H1 (cell line): Measurements from ENCODE around the gene SLC25A48. TPM values are rescaled to one million over a fixed set of nuclear protein-coding genes. Genes with fewer than 3 reads are reported as not detected.
A peak's percentile ranks its signal among the peaks of the same experiment; 100 is the strongest.

Experiments used
- CTCF ChIA-PET: fragments of 300-600 bp; sonication (Branson Sonifier 250); formaldehyde crosslinking; loops from one replicate; lab custom pipeline; 2021; ENCODE audit not compliant: partially characterized antibody; lab: Charles Lee
- POLR2A ChIA-PET: fragments of 300-600 bp; sonication (Branson Sonifier 250); formaldehyde crosslinking; loops from one replicate; lab custom pipeline; 2021; ENCODE audit warnings: inconsistent platforms; ENCODE audit not compliant: partially characterized antibody; lab: Charles Lee
- DNase-seq, 2 experiments: peaks; one replicate each; pipeline versions ENCODE4 v3.0.0 to v3.0.0-alpha.2; 2010 to 2022; ENCODE audit warnings: low spot score in 2 of 2, low read depth in 1 of 2, mixed read lengths in 1 of 2
- FAIRE-seq: peaks from 2 replicates; lab custom pipeline; 2011; peaks lifted over from hg19 to GRCh38; lab: Jason Lieb, UNC
- H2AFZ ChIP-seq: 2 replicates; pipeline ENCODE4 v1.8.1; 2012; ENCODE audit warnings: low read length, inconsistent platforms
- H2AK5ac ChIP-seq: 2 replicates; pipeline ENCODE4 v1.6.1; 2013; ENCODE audit warnings: low read depth, low read length
- H2BK120ac ChIP-seq: replicated peaks from 2 replicates; pipeline ENCODE3; 2013; ENCODE audit warnings: low read depth, low read length, inconsistent platforms
- H2BK12ac ChIP-seq: 2 replicates; pipeline ENCODE4 v1.6.1; 2013; ENCODE audit warnings: low read depth, low read length
- H2BK15ac ChIP-seq: 2 replicates; pipeline ENCODE4 v1.6.1; 2013; ENCODE audit warnings: low read length
- H2BK20ac ChIP-seq: 2 replicates; pipeline ENCODE4 v1.6.1; 2013; ENCODE audit warnings: low read length
- H2BK5ac ChIP-seq: 2 replicates; pipeline ENCODE4 v1.6.1; 2013; ENCODE audit warnings: low read depth, low read length
- H3K14ac ChIP-seq: 2 replicates; pipeline ENCODE4 v1.6.1; 2013; ENCODE audit warnings: inconsistent platforms; ENCODE audit not compliant: insufficient read length
- H3K18ac ChIP-seq: 2 replicates; pipeline ENCODE4 v1.6.1; 2013; ENCODE audit warnings: low read length; ENCODE audit errors: extremely low read depth
- H3K23ac ChIP-seq: 2 replicates; pipeline ENCODE4 v1.6.1; 2013; ENCODE audit warnings: inconsistent platforms; ENCODE audit not compliant: insufficient read length
- H3K23me2 ChIP-seq: 2 replicates; pipeline ENCODE4 v1.6.1; 2013; ENCODE audit warnings: low read depth, low read length
- H3K27ac ChIP-seq: 2 replicates; pipeline ENCODE4 v1.6.1; 2011; ENCODE audit warnings: low read depth, low read length, inconsistent platforms
- H3K27me3 ChIP-seq, 4 experiments: replicated peaks in 1 of 4; 1 replicate in 1 of 4; 2 replicates in 3 of 4; pipeline versions ENCODE4 v1.6.1 to v1.8.1; 2011 to 2013; ENCODE audit warnings: low read length in 3 of 4, mild to moderate bottlenecking in 3 of 4, inconsistent platforms in 2 of 4, mixed read lengths in 2 of 4, moderate library complexity in 1 of 4; ENCODE audit not compliant: control insufficient read depth in 3 of 4, insufficient read depth in 3 of 4; ENCODE audit errors: extremely low read depth in 1 of 4
- H3K36me3 ChIP-seq, 4 experiments: 2 replicates each; pipeline versions ENCODE4 v1.6.1 to v1.8.1; 2011 to 2013; ENCODE audit warnings: mild to moderate bottlenecking in 4 of 4, low read length in 3 of 4, moderate library complexity in 2 of 4, control low read depth in 1 of 4, inconsistent platforms in 1 of 4; ENCODE audit not compliant: insufficient read depth in 4 of 4, control insufficient read depth in 2 of 4
- H3K4ac ChIP-seq: replicated peaks from 2 replicates; pipeline ENCODE3; 2013; ENCODE audit warnings: low read length, low read depth, mixed read lengths, inconsistent platforms; ENCODE audit not compliant: insufficient read length
- H3K4me1 ChIP-seq, 4 experiments: replicated peaks in 1 of 4; 1 replicate in 1 of 4; 2 replicates in 3 of 4; pipeline versions ENCODE4 v1.6.1 to v1.8.1; 2011 to 2013; ENCODE audit warnings: low read length in 3 of 4, inconsistent platforms in 2 of 4, mixed read lengths in 1 of 4; ENCODE audit not compliant: insufficient read depth in 4 of 4, control insufficient read depth in 3 of 4
- H3K4me2 ChIP-seq, 2 experiments: 2 replicates each; pipeline versions ENCODE4 v1.6.1 to v1.8.1; 2011 to 2013; ENCODE audit warnings: low read depth in 2 of 2, low read length in 2 of 2, control low read depth in 1 of 2, inconsistent platforms in 1 of 2, mild to moderate bottlenecking in 1 of 2; ENCODE audit not compliant: insufficient read depth in 1 of 2
- H3K4me3 ChIP-seq, 4 experiments: fragments of 200-600, 300-600 bp in 1 of 4; sonication (generic), shearing (Covaris generic), sonication (Bioruptor Twin) in 1 of 4; 2 replicates each; pipeline versions ENCODE4 v1.5.1 to v1.8.1; 2011 to 2016; ENCODE audit warnings: low read length in 4 of 4, low read depth in 3 of 4, control low read depth in 2 of 4, inconsistent platforms in 2 of 4, mild to moderate bottlenecking in 2 of 4, mixed read lengths in 1 of 4, moderate library complexity in 1 of 4; ENCODE audit not compliant: insufficient read depth in 2 of 4; ENCODE audit errors: extremely low read depth in 1 of 4
- H3K56ac ChIP-seq: replicated peaks from 2 replicates; pipeline ENCODE3; 2013; ENCODE audit warnings: low read depth, mild to moderate bottlenecking, mixed read lengths, low read length, inconsistent platforms; ENCODE audit not compliant: insufficient read length
- H3K79me1 ChIP-seq: 2 replicates; pipeline ENCODE4 v1.6.1; 2013; ENCODE audit warnings: low read depth, low read length, control low read depth
- H3K79me2 ChIP-seq, 2 experiments: 2 replicates each; pipeline versions ENCODE4 v1.6.1 to v1.8.1; 2012 to 2013; ENCODE audit warnings: low read length in 2 of 2, mild to moderate bottlenecking in 2 of 2, inconsistent platforms in 1 of 2; ENCODE audit not compliant: insufficient read depth in 2 of 2, control insufficient read depth in 1 of 2
- H3K9ac ChIP-seq, 4 experiments: replicated peaks in 1 of 4; 1 replicate in 1 of 4; 2 replicates in 3 of 4; pipeline versions ENCODE4 v1.6.1 to v1.8.1; 2011 to 2013; ENCODE audit warnings: low read depth in 3 of 4, low read length in 3 of 4, control low read depth in 2 of 4, mild to moderate bottlenecking in 2 of 4, moderate library complexity in 2 of 4, inconsistent platforms in 1 of 4; ENCODE audit errors: extremely low read depth in 1 of 4
- H3K9me3 ChIP-seq, 2 experiments: 2 replicates each; pipeline versions ENCODE4 v1.6.1 to v1.8.1; 2012 to 2013; ENCODE audit warnings: mild to moderate bottlenecking in 2 of 2, moderate library complexity in 2 of 2, control low read depth in 1 of 2, inconsistent platforms in 1 of 2, low read depth in 1 of 2, low read length in 1 of 2, mixed read lengths in 1 of 2; ENCODE audit not compliant: insufficient read depth in 2 of 2
- H4K20me1 ChIP-seq, 2 experiments: replicated peaks in 1 of 2; 2 replicates each; pipeline versions ENCODE3 to v1.8.1; 2011 to 2013; ENCODE audit warnings: inconsistent platforms in 2 of 2, low read length in 2 of 2, mild to moderate bottlenecking in 1 of 2; ENCODE audit not compliant: insufficient read depth in 2 of 2, control insufficient read depth in 1 of 2
- H4K5ac ChIP-seq: 2 replicates; pipeline ENCODE4 v1.6.1; 2013; ENCODE audit warnings: low read length, low read depth, mixed read lengths, inconsistent platforms; ENCODE audit not compliant: insufficient read length
- H4K8ac ChIP-seq: 2 replicates; pipeline ENCODE4 v1.8.0; 2013; ENCODE audit warnings: mild to moderate bottlenecking, moderate library complexity, low read length, inconsistent platforms; ENCODE audit not compliant: insufficient read depth; ENCODE audit errors: extremely low read depth
- H4K91ac ChIP-seq: replicated peaks from 2 replicates; pipeline ENCODE3; 2013; ENCODE audit warnings: low read length, mixed read lengths, inconsistent platforms; ENCODE audit not compliant: insufficient read length
- BRCA1 ChIP-seq: IDR thresholded peaks from 2 replicates; pipeline ENCODE4 v1.6.1; 2012; ENCODE audit warnings: low read depth, low read length, improper control_type of control experiment
- CREB1 ChIP-seq: IDR thresholded peaks from 2 replicates; pipeline ENCODE4 v1.6.1; 2012; ENCODE audit warnings: inconsistent platforms
- EP300 ChIP-seq, 2 experiments: IDR thresholded peaks; 1 replicate in 1 of 2; 2 replicates in 1 of 2; pipeline ENCODE4 v1.6.1; 2011 to 2012; ENCODE audit warnings: low read depth in 2 of 2, low read length in 2 of 2, mild to moderate bottlenecking in 2 of 2, borderline replicate concordance in 1 of 2, inconsistent platforms in 1 of 2, moderate library complexity in 1 of 2
- EZH2 ChIP-seq: fragments of 200-600 bp; sonication (generic); IDR thresholded peaks from 2 replicates; pipeline ENCODE4 v1.7.1; 2012; ENCODE audit warnings: low read depth, mild to moderate bottlenecking, moderate library complexity, low read length, inconsistent platforms; ENCODE audit not compliant: severe bottlenecking
- SRF ChIP-seq: IDR thresholded peaks from 2 replicates; pipeline ENCODE4 v1.6.1; 2011; ENCODE audit warnings: mild to moderate bottlenecking, low read depth, low read length, moderate library complexity
- SUZ12 ChIP-seq: fragments of 200-600 bp; sonication (generic); IDR thresholded peaks from 2 replicates; pipeline ENCODE4 v1.6.1; 2012; ENCODE audit warnings: mild to moderate bottlenecking, inconsistent platforms, low read length, moderate library complexity, mixed read lengths
- WGBS, 2 experiments: shearing (Covaris generic) in 1 of 2; methylation state at CpG; one replicate each; pipeline versions ENCODE4 v1.1.6 to v1.1.7; 2013 to 2015; ENCODE audit warnings: low lambda C conversion rate in 2 of 2, mixed read lengths in 2 of 2, inconsistent platforms in 1 of 2, low coverage in 1 of 2, missing lambda C conversion rate in 1 of 2; ENCODE audit not compliant: insufficient replicate concordance in 2 of 2, insufficient coverage in 1 of 2, insufficient read length in 1 of 2; ENCODE audit errors: extremely low coverage in 1 of 2, missing lambda C conversion rate in 1 of 2; 5-methylcytosine and 5-hydroxymethylcytosine counted together
- polyA plus RNA-seq, 7 experiments: library from polyadenylated mRNA; depleted of rRNA in 3 of 7; stranded (reverse) in 5 of 7; unstranded in 2 of 7; fragments of >200 nt in 5 of 7; fragments of 200-250 nt in 2 of 7; gene quantifications; 1 replicate in 5 of 7; 2 replicates in 1 of 7; 4 replicates in 1 of 7; pipeline versions ENCODE4 v1.2.1 to v1.2.3, GENCODE V29; 2011 to 2013; ENCODE audit warnings: missing spikeins in 2 of 7, mixed read lengths in 2 of 7
- total RNA-seq: library from RNA; stranded (reverse); fragmentation: NEBNext Ultra II Directional; extraction: Animal tissue kit (Norgen Biotek cat#: 25700); gene quantifications from 2 replicates; pipeline ENCODE4 v1.2.1, GENCODE V29; 2021

SLC25A48 gene
- total and polyA plus RNA-seq, 2 of the 8 experiments (the other 6 are each of a cell fraction or from before 2014, with no cell fraction given): 1.3 to 1.8 TPM

DNA sequence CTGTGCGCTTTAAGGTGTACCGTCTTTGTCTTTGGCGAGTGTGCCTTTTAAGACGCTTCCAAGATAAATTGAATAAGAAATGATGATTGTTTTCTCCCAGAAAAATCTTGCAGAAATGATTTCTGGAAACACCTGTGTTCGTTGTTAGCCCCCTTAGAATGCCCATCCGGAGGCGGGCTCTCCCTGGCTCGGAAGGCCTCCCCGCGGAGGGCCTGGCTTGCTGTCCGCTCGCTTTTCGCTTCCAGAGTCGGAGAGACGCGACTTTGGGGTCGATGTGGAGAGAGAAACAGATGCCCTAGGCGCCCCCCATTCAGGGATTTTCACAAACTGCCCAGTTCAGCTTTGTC is 96.5 kb downstream of the SLC25A48 start:
- 0 out of 2 replicates have a peak overlapping the region, but pooled peaks have one; percentile 50 for H2AFZ ChIP-seq
- no peak overlapping the region for H2BK120ac ChIP-seq
- no peak overlapping the region for H3K56ac ChIP-seq
- no peaks in the 10 kb centered on the region for H3K79me2 ChIP-seq
- H3K4me1 ChIP-seq: no peaks in the 10 kb centered on the region; a peak in 1 of 7 replicates
- H3K4me2 ChIP-seq: peak overlapping the region; percentile 79 to 87
- DNase-seq (peak in 1 of 2 experiments; percentile 58), FAIRE-seq (no peak)
- WGBS, 2 experiments: 8% methylated on average over 18 of the region's 18 CpGs; no CpG with 5 or more reads in 1 of the 2 experiments
- no peak overlapping the region for H4K5ac ChIP-seq
- no peak overlapping the region for H2AK5ac ChIP-seq
- no peak overlapping the region; a peak in 1 of 7 replicates for H3K9ac ChIP-seq
- no peak overlapping the region for H3K18ac ChIP-seq
- H3K79me1 ChIP-seq: no peaks in the 10 kb centered on the region
- H3K27me3 ChIP-seq: peaks cover 10 to 43% (median 29%) of the 10 kb centered on the region in 4 experiments
- CTCF ChIA-PET: interaction anchor here (0.8 kb wide), 1 partner anchor 43 kb away, joined by 3 read pairs; no protein-coding TSS in a partner anchor
- peak overlapping the region; percentile 38; the same call in 1 of the 2 replicates for H4K8ac ChIP-seq
- no peak overlapping the region for H2BK12ac ChIP-seq
- H3K27ac ChIP-seq: no peak overlapping the region
- no peak overlapping the region for H3K14ac ChIP-seq
- peaks cover 5% of the 10 kb centered on the region; the same call in 1 of the 2 replicates for H3K23me2 ChIP-seq
- H3K36me3 ChIP-seq: no peaks in the 10 kb centered on the region
- H3K4ac ChIP-seq: no peak overlapping the region
- peaks cover 0 to 3% of the 10 kb centered on the region in 2 experiments for H4K20me1 ChIP-seq
- no peak overlapping the region for H3K23ac ChIP-seq
- no peak overlapping the region for H2BK15ac ChIP-seq
- H4K91ac ChIP-seq: no peak overlapping the region
- H2BK5ac ChIP-seq: no peak overlapping the region
- H2BK20ac ChIP-seq: no peak overlapping the region
- H3K4me3 ChIP-seq: peak overlapping the region; percentile 40 to 70 (median 62)
- POLR2A ChIA-PET: no interaction called here
- TF ChIP-seq EZH2 (peak; percentile 55), SUZ12 (peak; percentile 53; the same call in 1 of the 2 replicates), CREB1 (no peak), BRCA1 (no peak), SRF (no peak), EP300 (IDR thresholded peaks at IDR 0.05; ENCODE audit: borderline replicate concordance in 1 of 2, low read depth in 2 of 2, low read length in 2 of 2) (no peak)
- no peaks in the 10 kb centered on the region for H3K9me3 ChIP-seq
